Measurements from ENCODE around the gene GRIA1.

DNA sequence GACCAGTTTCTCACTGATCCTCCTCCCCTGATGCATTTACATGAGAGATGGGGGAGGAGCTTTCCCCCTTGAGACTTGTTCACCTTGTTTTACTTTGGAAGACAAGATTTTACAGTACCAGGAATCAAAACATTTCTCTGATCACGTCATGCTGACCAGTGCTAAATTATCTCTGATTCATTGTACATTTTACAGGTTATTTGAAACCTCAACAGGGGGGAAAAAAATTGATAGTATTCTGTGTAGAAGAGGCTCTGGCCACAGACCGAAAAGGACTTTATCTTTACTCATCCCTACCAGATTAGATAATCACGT, 133.9 kb downstream of the GRIA1 start:
- TF ChIP-seq, protein P1, sequence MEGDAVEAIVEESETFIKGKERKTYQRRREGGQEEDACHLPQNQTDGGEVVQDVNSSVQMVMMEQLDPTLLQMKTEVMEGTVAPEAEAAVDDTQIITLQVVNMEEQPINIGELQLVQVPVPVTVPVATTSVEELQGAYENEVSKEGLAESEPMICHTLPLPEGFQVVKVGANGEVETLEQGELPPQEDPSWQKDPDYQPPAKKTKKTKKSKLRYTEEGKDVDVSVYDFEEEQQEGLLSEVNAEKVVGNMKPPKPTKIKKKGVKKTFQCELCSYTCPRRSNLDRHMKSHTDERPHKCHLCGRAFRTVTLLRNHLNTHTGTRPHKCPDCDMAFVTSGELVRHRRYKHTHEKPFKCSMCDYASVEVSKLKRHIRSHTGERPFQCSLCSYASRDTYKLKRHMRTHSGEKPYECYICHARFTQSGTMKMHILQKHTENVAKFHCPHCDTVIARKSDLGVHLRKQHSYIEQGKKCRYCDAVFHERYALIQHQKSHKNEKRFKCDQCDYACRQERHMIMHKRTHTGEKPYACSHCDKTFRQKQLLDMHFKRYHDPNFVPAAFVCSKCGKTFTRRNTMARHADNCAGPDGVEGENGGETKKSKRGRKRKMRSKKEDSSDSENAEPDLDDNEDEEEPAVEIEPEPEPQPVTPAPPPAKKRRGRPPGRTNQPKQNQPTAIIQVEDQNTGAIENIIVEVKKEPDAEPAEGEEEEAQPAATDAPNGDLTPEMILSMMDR (IDR thresholded peaks at IDR 0.05) = no peak
- TF ChIP-seq POLR2A (IDR thresholded peaks at IDR 0.05) = no peak
